ENCODE results near the gene OSBPL5.

OSBPL5 gene

DNA sequence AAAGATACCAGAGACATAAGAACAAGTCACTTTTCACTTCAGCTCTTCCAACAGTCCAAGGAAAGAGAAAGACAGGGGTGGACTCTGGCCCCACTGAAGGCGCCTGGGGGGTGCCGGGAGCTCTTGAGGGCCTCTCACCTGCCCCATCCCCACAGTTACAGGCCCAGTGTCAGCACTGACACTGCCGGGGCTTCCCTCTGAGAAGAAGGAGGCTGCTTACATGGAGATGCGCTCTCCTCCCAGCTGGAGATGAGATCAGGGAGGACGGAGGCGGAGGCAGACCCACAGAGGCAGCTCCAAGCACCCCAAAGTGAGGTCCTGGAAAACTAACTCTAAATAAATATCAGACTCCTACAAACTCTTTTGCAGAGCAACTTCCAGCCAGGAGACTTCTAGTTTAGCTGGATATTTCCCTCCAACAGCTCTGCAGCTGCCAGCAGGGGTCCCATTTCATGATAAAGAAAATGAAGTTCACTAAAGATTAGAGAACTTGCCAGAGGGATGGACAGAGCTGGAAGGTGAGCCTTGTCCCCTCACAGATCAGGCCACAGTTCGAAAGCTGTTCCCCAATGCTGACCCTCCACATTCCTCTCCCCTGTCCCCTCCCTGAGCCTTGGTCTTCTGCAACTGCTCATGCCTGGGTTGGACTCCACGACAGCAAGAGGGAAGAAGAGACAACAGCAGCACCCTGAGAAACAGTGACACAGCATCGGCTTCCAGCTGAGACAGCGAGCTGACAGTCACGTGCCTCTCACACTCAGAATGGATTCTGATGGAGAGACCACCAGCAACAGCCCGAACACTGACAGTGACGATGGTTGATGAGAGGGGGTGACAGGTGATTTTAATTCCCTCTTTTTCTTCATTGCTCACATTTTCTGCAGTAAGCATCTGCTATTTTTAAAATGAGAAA is 113.7 kb downstream of the OSBPL5 start:
- no peak for DNase-seq (ENCODE audit: low read depth)

DNA sequence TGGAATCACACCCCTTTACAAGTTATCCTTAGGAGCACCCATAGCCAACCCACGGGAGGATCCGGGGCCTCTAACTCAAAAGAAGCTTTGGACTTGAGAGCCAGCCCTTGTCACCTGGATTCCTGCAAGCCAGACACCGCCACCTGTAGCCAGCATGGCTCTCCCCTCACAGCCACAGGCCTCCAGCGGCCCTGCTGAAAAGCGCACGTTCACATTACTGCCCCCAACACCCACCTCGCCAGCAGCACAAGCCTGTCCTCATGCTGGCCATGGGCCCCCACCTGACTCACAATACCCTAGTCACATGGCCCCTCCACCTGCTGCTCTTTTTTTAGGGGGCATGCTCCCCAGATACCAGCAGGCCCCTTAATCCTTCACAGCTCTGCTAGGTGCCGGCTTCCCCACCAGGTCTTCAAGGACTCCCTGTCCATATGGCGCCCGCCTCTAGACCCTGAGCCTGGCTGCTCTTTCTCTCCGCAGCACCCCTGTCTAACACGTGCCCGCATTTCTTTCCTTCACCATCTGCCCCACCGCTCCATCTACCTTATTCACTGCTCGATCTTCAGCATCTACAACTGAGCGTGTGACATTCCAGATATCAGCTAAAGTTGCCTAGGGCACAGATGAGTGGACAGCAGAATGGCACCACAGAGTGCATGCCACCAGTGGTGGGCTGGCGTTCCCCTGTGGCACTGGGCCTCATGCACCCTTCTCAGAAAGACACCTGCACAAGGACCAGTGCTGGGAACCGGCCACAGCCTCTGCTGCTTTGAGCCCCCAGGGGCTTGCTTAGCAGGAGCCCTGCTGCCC is 114.5 kb downstream of the OSBPL5 start:
- DNase-seq (ENCODE audit: low read depth), result no peak

DNA sequence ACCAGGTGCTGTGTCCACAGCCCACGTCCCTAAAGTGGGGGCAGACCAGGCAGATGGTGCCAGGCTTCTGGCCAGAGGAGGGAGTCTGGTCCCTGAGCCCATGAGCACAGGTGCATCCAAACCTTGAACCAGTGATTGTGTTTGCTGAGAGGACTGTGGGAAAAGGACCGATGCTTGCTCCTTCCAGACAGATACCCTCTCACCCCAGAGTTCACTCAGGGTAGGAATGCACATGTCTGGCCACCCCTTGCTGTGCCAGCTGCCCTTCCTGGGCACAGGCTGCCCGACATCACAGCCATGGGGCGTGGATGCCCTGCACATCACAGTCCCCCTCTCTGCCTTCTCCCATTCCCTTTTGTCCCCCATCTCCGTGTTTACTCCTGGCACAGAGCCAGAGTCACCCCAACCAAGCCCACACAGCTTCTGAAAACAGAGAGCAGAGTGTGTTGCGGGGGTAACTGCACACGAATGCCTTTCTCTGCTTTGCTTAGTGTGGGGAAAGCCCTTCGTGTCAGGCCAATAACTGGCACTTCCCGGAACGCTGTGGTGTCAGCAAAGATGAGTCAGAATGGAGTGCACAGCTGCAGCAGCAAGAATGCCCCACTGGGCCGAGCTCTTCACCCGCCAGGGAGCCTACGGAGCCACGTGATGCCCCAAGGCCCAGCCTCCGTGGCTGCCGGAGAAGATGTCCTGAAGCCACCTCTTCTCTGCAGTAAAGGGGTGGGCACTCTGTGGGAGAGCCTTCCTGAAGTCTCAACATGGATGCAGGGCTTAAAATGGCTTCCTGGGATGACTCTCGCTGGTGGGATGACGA is 115.5 kb downstream of the OSBPL5 start:
- DNase-seq (ENCODE audit: low read depth), result no peak

DNA sequence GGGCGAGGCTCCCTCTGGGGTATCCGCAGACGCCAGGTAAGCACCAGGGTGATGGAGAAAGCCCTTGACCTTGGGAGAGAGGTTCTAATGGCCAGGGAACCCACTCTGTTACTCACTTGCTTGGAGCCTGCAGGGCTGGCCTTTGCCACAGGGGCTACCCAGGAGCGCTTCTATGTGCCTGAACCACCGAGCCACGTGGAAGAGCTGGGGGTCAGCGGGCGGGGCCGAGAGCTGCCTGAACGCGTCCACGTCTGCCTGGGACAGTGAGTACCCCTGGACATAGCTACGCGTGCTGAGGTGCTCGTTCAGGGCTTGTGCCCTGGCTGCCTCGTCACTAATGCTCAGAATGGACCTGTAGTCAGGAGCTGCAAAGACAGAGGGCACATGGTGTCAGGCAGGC is 117.5 kb downstream of the OSBPL5 start:
- no peak for DNase-seq (ENCODE audit: low read depth)

DNA sequence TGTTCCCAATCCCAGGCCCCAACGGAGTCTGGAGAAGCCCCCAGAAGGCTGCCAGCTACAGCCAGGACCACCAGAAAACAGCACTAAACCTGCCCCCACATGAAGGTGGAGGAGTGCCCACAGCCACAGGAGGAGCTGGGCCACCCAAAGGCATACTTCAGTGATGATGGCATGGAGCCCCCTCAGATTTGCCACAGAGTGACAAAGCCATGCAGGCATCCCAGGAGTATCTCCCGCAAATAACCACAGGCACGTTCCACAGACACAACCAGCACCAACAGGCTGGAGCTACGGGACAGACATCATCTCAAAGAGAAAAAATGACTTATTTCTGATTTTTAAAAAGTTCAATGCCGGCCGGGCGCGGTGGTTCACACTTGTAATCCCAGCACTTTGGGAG is 118.5 kb downstream of the OSBPL5 start:
- DNase-seq (ENCODE audit: low read depth), result no peak

DNA sequence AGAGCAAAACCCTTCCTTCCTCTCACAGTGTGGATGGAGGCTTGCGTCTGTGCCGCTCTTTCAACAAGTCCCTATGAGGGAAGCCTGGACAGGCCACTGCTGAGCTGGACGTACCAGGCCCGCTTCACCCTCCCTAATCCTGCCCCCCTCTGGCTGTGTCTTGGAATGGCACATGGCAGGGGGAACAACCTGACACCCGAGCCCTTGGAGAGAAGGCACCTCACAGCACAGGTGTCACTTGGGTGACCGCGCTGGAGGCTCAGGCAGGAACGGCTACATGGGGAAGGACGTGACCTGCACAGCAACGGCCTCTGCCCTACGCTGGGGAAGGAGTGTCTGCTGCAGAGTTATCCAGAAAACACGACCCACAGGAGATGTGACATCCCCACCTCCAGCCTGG is 118.9 kb downstream of the OSBPL5 start:
- DNase-seq (ENCODE audit: low read depth), result no peak

DNA sequence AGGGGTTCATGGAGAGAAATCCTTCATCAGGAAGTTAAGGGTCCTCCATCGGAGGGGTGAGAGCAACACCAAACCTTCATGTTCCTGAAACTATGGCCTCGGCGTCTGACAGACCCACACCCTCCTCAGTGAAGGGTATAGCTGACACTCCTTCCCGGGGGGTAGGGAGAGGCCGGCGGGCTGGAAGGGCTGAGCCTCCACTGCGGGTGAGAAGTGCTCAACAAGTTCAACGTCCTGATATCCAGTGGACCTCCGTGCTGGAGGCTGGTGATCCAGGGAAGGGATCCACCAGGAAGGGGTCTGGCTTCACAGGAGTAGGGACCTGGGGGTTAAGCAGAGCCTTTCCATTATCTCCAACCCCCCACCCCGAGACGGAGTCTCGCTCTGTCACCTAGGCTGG is 120.2 kb downstream of the OSBPL5 start:
- no peak for DNase-seq (ENCODE audit: low read depth)

DNA sequence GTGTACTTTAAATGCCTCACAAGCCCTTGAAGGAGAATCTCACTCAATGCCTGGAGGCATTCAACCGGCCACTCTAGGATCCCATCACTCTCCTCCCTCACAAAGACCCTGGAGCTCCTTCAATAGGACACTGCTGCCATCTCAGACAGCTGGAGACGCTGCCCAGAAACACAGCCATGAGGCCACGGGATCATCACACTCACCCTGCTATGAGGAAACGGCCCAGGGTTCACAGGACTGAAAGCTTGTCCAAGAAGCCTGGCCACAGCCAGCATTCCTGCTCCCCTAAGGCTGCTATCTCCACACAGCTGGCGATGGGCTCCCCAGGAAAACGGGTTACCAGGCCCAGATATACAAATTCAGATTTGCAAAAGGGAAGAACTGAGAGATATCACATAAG is 121.1 kb downstream of the OSBPL5 start:
- no peak for DNase-seq (ENCODE audit: low read depth)

DNA sequence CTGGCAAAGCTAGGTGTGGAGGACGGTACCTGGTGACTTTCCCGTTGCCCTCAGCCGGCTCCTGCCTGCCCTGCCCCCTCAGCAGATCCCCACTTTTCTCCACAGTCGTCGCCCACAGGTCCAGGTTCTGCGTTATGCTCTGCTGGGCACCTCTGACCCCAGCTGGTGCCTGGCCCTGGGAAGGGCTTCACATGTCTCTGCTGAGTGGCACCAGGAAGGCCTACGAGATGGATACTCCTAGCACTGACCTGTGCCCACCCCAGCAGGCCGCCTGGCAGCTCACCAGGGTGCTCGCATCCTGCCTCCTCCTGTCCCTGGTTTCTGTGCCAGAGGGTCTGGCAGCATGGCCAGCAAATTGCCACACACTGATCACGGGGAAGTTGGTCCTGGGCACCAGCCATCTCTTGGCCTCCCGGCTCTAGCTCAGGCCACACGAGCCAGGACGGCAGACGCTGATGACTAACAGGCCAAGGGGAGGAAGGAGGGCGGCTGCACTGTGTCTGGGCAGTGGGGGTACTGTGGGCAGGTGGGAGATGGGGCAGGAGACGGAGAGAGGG is 121.7 kb downstream of the OSBPL5 start:
- no peak for DNase-seq (ENCODE audit: low read depth)

DNA sequence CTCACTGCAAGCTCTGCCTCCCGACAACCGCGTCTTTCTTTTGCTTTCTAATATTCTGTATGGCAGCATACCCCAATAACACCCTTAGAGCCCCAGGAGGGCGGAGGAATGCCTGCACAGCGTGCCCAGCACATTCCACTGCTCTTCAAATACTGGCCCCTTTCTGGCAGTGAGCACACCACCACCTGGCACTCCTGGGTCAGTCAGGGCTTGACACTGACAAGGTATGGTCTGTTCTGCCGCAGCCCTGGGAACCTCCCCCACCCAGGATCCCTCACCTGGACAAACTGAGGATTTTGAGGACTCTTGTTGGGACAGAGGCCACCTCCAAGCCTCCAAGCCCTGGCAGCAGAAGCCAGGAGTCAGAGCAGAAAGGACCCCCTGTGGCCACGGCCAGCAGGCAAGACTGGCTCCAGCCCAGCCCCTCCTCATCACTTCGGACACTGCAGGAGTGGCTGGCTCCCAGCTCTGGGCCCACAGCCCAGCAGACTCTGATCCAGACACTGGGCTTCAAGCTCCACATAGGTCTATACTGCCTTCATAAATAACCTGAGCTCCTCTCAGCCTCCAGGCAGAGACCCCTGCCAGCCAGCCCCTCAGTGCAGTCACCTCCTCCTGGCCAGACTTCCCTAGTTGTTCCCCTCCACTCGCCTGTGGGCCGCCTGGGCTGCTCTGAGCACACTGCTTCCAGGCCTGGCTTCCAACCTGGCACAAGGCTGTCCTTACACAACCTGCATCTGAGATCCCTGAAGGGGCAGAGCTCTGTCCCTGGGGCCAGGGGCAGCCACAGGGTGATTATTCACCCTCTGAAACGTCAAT is 122.4 kb downstream of the OSBPL5 start:
- no peak for DNase-seq (ENCODE audit: low read depth)

DNA sequence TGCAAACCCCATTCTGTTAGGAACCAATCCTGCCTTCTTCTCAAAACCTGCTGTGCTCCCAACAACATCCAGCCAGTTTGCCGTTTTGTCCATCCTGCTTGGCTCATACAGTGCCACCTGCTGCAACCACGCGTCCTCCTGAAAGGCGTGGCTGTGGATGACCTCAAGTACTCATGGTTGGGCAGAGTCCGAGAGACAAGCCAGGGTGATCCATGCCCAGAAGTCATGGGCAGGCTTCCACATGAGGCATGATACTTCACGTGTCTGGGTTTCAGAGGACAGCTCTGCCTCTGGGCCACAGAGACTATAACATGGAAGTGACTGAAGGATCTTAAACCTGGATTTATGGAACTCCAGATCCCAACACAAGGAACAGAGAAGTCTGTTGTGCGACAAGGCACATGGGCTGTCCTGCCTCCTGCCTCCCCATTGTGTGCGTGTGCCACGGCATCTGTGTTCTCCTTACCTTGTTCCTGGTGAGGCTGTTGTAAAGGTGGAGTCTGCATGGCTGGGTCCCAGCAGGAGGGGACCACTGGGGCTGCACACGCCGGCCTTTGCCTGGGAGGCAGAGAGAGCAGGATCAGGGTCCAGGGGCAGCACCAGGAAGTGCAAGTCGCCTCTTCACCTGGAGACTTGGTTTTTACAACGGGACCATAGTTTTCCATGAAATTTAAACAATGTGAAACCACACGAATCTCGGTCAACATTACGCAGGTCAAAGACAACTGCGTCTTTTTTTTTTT is 123.2 kb downstream of the OSBPL5 start:
- no peak for DNase-seq (ENCODE audit: low read depth)

DNA sequence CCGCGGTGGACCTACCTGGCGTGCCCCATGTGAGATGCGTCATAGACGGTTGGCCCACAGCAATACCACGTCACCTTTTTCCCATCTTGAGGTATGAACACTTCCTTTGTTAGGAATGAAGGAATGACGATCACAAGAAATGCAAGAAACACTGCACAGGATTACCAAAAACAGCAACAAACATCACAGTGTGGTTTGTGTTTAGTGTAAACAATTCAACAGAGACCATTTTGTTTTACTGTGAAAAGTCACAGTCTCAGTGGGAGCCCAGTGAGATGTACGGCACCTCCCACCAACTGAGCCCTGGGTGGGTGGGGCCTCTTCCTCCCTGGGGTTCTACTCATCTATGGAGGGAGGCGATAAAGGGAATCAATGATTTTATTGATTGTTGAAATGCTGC is 124.2 kb downstream of the OSBPL5 start:
- DNase-seq (ENCODE audit: low read depth), result no peak

DNA sequence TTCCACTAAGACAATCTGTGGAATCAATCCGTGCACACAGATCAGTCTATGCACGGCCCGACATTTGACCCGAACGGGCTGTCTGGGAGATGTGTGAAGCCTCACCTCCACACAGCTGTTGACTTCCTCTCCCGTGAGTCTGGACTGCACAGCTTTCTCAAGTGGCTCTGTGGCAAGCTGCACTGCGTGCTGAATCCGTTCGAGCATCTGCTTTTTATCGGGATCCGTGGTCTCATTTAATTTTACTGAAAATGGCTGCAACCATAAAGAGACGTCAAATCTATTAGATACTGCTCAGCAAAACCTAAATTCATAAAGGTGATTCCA is 127.2 kb downstream of the OSBPL5 start:
- DNase-seq (ENCODE audit: low read depth), result no peak

Data from stimulated activated CD8-positive, alpha-beta memory T cell treated with anti-CD3 and anti-CD28 coated beads, Interleukin-15, amount 100 ng/mL, for 24 hours (primary cell).